Stimulated activated CD8-positive, alpha-beta memory T cell treated with anti-CD3 and anti-CD28 coated beads, Interleukin-7, amount 100 ng/mL, for 1 hour (primary cell): ENCODE data around the gene DMRTA2.
"Not testable (repeated sequence)": the region's sequence is repeated elsewhere in the genome, so short reads cannot be mapped to it uniquely, and the experiment has no call there.

Experiments
- DNase-seq, 2 donors: peaks; one replicate each; pipeline ENCODE4 v3.0.0-alpha.2; 2020; ENCODE audit warnings: low read depth in 2 of 2

DMRTA2 gene

DNA sequence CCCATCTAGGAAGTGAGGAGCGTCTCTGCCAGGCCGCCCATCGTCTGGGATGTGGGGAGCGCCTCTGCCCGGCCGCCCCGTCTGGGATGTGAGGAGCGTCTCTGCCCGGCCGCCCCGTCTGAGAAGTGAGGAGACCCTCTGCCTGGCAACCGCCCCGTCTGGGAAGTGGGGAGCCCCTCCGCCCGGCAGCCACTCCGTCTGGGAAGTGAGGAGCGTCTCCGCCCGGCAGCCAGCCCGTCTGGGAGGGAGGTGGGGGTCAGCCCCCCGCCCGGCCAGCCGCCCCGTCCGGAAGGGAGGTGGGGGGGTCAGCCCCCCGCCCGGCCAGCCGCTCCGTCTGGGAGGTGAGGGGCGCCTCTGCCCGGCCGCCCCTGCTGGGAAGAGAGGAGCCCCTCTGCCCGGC lies 41.7 kb downstream of the DMRTA2 start:
- not testable (repeated sequence) for DNase-seq

DNA sequence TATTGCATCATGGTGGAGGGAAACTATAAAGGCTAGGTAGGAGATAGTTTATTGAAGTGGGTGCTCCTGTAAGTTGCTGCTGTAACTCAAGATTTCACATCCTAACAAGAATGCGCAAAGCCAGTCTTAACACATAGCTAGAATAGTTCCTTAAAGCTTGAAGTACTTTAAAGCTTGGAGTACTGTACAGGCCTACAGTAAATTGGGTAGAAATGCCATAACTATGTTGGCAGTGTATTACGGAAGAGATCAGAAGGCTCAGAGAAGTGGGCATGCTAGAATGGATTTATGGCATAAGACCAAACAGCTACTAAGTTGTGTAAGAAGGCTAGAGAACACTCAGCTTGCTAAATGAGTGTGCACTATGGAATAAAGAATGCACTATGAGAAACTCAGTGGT lies 44.5 kb downstream of the DMRTA2 start:
- no peak for DNase-seq

DNA sequence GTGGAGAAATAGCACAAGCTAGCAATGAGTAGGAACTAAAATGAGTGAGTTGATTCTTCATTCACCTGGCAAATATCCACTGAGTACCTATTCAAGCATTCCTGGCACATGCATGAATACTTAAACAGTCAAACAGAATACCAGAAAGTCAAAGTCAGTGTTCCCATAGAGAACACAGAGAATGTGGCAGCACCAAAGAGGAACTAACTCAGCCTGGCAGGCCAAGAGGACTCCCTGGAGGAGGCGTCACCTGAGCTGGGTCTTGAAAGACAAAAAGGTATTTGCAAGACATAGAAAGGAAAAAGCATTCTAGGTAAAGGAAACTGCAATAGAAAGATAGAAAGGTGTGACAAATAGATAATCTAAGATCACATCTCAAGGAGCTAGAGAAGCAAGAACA lies 49.7 kb downstream of the DMRTA2 start:
- DNase-seq: no peak

DNA sequence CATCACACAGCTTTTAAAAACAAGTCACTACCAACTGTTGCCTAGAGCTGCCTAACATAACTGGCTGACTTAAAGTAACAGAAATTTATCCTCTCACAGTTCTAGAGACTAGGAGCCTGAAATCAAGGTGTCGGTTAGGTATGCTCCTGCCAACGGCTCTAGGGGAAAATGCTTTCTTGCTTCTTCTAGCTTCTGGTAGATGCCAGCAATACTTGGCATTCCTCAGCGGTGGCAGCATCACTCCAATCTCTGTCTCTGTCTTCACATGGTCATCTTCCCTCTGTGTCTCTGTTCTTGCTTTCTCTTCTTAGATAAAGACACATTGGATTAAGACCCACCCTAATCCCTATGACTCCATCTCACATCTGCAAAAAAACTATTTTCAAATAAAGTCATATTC lies 51.5 kb downstream of the DMRTA2 start:
- no peak for DNase-seq

DNA sequence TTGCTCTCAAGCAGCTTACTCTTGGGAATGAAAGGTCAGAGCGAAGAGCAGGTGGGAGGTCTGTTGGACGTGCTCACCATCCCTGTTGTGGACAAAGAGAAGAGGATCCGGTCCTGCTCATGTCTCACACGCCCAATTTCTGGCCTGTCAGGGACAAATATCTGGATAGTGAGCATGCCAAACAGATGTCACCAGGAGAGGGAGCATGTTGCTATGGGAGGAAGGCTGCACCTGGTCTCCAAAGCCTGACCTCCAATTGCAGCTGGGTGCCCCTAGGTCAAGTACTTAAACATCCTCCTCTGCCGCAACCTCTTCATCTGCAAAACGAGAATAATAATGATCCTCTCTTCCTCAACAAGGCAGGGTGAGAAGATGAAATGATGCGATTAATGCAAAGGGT lies 53.4 kb downstream of the DMRTA2 start:
- no peak for DNase-seq

DNA sequence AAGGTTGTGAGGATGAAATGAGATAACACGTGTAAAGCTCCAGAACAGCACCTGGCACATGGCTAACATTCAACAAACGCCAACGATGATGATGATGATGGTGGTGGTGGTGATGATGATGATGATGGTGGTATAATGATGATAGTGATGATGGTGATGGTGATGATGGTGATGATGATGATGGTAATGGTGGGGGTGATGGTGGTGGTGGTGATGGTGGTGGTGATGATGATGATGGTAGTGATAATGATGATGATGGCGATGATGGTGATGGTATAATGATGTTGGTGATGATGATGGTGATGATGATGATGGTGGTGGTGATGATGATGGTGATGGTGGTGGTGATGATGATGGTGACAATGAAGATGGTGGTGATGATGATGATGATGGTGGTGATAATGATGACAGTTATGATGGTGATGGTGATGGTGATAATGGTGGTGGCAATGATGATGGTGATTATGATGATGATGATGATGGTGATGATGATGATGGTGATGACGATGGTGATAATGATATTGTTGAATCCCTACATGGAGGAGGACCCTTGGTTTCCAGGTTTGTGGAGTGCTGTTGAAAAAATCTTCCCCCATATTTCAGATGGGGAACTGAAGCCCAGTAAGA lies 54.1 kb downstream of the DMRTA2 start:
- DNase-seq: no peak

DNA sequence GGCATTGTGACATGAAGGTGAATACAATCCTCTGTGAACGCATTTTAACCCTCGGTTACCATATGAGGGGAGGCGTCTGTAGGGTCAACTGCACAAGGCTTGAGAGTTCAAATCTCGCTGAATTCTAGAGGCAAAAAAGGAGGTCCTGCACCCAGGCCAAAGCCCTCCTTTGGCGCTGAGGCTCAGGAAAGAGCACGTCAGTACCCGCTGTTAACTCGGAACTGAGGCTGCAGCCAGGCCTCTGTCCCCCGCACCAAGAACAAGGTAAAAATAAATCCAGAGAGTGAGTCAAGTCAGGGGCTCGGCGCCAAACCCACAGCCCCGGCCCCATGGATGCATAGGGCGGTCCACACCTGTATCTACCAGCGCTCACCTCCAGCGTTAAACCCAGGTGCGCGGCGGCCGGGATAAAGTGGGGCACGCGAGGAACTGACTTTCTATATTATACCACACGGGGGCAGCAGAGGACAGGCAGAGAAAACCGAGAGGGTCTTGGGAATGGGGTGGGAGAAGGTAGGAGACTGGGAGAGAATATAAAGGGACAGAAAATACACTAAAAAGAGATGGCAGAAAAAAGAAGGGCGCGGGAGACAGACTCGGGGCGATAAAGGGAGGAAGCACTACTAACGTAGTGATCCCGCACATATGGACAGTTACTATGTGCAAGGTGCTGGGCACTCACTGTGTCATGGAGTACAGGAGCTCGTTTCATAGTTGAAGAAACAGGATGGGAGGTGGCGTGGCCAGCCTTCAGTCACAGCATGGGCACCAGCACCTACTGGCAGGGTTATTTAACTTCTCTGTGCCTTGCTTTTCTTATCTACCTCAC lies 54.9 kb downstream of the DMRTA2 start:
- no peak for DNase-seq
